Kidney (tissue), 14 donors: ENCODE results near the gene YTHDC1. TPM values are rescaled to one million over a fixed set of nuclear protein-coding genes. Genes with fewer than 3 reads are reported as not detected.
A peak's percentile ranks its signal among the peaks of the same experiment; 100 is the strongest.

Experiments used
- DNase-seq, 5 donors: peaks; one replicate each; pipeline ENCODE4 v3.0.0-alpha.2; 2013 to 2020
- FAIRE-seq: peaks from 2 replicates; lab custom pipeline; 2012; peaks lifted over from hg19 to GRCh38; lab: Jason Lieb, UNC
- H3K27ac ChIP-seq, 2 donors: one replicate each; pipeline ENCODE4 v1.7.0; 2013; ENCODE audit warnings: low read depth in 2 of 2, low read length in 2 of 2, inconsistent platforms in 1 of 2
- H3K27me3 ChIP-seq: one replicate; pipeline ENCODE4 v1.7.1; 2013; ENCODE audit warnings: low read length, inconsistent platforms; ENCODE audit not compliant: control insufficient read depth, insufficient read depth
- H3K36me3 ChIP-seq, 3 donors: one replicate each; pipeline versions ENCODE4 v1.7.0 to v1.7.1; 2013; ENCODE audit warnings: low read length in 3 of 3, control low read depth in 1 of 3, inconsistent platforms in 1 of 3; ENCODE audit not compliant: insufficient read depth in 3 of 3, control insufficient read depth in 2 of 3
- H3K4me1 ChIP-seq, 3 donors: one replicate each; pipeline versions ENCODE4 v1.7.0 to v1.7.1; 2013; ENCODE audit warnings: low read length in 3 of 3, inconsistent platforms in 1 of 3, low read depth in 1 of 3; ENCODE audit not compliant: control insufficient read depth in 2 of 3, insufficient read depth in 2 of 3
- H3K4me3 ChIP-seq, 3 donors: one replicate each; pipeline versions ENCODE4 v1.7.0 to v1.8.1; 2013; ENCODE audit warnings: low read length in 3 of 3, control low read depth in 1 of 3, inconsistent platforms in 1 of 3
- H3K9ac ChIP-seq, 3 donors: one replicate each; pipeline versions ENCODE4 v1.7.0 to v1.7.1; 2013; ENCODE audit warnings: low read length in 3 of 3, control low read depth in 1 of 3, inconsistent platforms in 1 of 3
- H3K9me3 ChIP-seq, 3 donors: one replicate each; pipeline versions ENCODE4 v1.7.0 to v1.7.1; 2013; ENCODE audit warnings: low read length in 3 of 3, control low read depth in 1 of 3, inconsistent platforms in 1 of 3; ENCODE audit not compliant: control insufficient read depth in 2 of 3, insufficient read depth in 1 of 3
- intact Hi-C: fragments of 100-400 bp; cut with DNase I; formaldehyde crosslinking; loops from one replicate; pipeline ENCODE4 v1.11.1; 2022
- polyA plus RNA-seq: library from polyadenylated mRNA; stranded (reverse); fragments of 350-450 nt; fragmentation: Illumina TruSeq; extraction: RNeasy Lipid Tissue Mini Kit (QIAGEN cat#74804); gene quantifications from one replicate; pipeline ENCODE4 v1.2.3, GENCODE V29; 2014; ENCODE audit warnings: low read depth, low replicate concordance; ENCODE audit not compliant: insufficient read depth
- total RNA-seq: library from RNA; stranded (reverse); fragmentation: NEBNext Ultra II Directional; extraction: Animal tissue kit (Norgen Biotek cat#: 25700); gene quantifications from one replicate; pipeline ENCODE4 v1.2.1, GENCODE V29; 2021
- TF ChIP-seq, protein P1 (sequence below): IDR thresholded peaks from 3 replicates; pipeline ENCODE4 v1.5.1; 2012; ENCODE audit warnings: mild to moderate bottlenecking, moderate library complexity, borderline replicate concordance; ENCODE audit not compliant: insufficient read depth; ENCODE audit errors: extremely low read depth
- donor health status: control.
- donor health status: control.
- donor health status: control.
- donor health status: control.
- donor health status: control.
- donor health status: DM: yes; HTN: yes; CAD: no.
- donor health status: Normal renal cell carcinoma (clear cell type).

The YTHDC1 gene
- total and polyA plus RNA-seq, 2 donors from 2014 or later = 32.6 to 99.7 TPM

DNA sequence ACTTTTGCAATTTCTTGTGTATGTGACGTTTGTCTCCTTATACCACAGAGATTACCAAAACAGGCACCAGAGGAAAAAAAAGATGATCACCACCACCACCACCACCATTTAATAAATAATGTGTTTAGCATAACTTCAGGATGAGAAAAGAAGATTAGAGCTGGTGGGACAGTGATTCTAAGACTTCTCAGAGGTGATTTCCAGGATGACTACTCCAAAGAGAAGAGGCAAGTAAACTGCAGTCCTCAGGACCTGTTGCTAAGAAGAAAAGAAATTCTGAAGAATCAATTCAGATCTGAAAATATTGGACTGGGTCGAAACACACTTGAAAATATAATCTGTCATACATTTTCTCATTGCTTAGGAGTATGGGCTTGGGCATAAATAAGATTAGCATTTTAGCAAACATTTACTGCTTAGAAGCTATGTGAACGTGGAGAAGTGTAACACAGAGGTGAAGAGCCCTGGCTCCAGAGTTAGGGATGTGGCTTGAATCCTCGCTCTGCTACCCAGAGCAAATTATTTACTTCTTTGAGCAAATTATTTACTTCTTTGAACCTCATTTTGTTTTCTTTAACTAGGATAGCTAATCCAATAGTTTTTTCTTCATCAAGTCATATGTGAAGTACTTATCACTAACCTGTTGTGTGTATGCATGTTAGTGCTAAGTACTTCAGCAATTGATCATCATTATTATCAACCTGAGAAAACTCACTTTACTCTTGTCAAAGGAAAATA is 10.5 kb upstream of the YTHDC1 start:
- Histone ChIP-seq H3K9me3 (no peaks in the 10 kb centered on the region), H3K4me1 (peaks cover 0 to 15% (median 0%) of the 10 kb centered on the region in 3 donors), H3K4me3 (no peak overlapping the region), H3K9ac (no peak overlapping the region), H3K27ac (no peak overlapping the region), H3K36me3 (no peaks in the 10 kb centered on the region), H3K27me3 (no peaks in the 10 kb centered on the region)
- TF ChIP-seq, protein P1, sequence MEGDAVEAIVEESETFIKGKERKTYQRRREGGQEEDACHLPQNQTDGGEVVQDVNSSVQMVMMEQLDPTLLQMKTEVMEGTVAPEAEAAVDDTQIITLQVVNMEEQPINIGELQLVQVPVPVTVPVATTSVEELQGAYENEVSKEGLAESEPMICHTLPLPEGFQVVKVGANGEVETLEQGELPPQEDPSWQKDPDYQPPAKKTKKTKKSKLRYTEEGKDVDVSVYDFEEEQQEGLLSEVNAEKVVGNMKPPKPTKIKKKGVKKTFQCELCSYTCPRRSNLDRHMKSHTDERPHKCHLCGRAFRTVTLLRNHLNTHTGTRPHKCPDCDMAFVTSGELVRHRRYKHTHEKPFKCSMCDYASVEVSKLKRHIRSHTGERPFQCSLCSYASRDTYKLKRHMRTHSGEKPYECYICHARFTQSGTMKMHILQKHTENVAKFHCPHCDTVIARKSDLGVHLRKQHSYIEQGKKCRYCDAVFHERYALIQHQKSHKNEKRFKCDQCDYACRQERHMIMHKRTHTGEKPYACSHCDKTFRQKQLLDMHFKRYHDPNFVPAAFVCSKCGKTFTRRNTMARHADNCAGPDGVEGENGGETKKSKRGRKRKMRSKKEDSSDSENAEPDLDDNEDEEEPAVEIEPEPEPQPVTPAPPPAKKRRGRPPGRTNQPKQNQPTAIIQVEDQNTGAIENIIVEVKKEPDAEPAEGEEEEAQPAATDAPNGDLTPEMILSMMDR = no peak
- peak; percentile 42 for FAIRE-seq
- peak in 2 of 5 donors; percentile 56 to 58 for DNase-seq
- intact Hi-C loops = no loop called here

- TF ChIP-seq, protein P1 = no peak
- FAIRE-seq (no peak), DNase-seq (no peak)
- Histone ChIP-seq H3K27me3 (no peaks in the 10 kb centered on the region), H3K9ac (no peak overlapping the region), H3K4me3 (no peak overlapping the region), H3K4me1 (peaks cover 0 to 15% (median 0%) of the 10 kb centered on the region in 3 donors), H3K9me3 (no peaks in the 10 kb centered on the region), H3K27ac (no peak overlapping the region), H3K36me3 (no peaks in the 10 kb centered on the region)
- intact Hi-C loops = no loop called here
Measured at GRCh38 chr4:68359508-68359907, 9.6 kb upstream of the YTHDC1 start.

DNA sequence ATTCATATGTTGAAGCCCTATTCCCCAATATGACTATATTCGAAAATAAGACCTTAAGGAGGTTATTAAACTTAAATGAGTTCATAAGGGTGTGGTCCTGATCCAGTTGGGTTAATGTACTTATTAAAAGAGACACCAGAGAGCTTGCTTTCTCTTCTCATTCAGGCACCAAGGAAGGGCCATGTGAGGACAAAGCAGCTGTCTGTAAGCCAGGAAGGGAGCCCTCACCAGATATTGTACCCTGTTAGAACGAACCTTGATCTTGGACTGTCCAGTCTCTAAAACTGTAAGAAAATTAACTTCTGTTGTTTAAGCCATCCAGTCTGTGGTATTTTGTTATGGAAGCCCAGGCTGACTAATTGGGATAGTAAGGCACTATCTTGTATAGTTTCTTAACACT is 9.1 kb upstream of the YTHDC1 start:
- no peak for FAIRE-seq
- no peak overlapping the region for H3K9ac ChIP-seq
- no peak for DNase-seq
- H3K4me1 ChIP-seq = peaks cover 0 to 15% (median 0%) of the 10 kb centered on the region in 3 donors
- H3K27ac ChIP-seq = no peak overlapping the region
- H3K9me3 ChIP-seq = no peaks in the 10 kb centered on the region
- H3K27me3 ChIP-seq = no peaks in the 10 kb centered on the region
- intact Hi-C loops = no loop called here
- H3K4me3 ChIP-seq = no peak overlapping the region
- no peaks in the 10 kb centered on the region for H3K36me3 ChIP-seq
- TF ChIP-seq, protein P1 = no peak

DNA sequence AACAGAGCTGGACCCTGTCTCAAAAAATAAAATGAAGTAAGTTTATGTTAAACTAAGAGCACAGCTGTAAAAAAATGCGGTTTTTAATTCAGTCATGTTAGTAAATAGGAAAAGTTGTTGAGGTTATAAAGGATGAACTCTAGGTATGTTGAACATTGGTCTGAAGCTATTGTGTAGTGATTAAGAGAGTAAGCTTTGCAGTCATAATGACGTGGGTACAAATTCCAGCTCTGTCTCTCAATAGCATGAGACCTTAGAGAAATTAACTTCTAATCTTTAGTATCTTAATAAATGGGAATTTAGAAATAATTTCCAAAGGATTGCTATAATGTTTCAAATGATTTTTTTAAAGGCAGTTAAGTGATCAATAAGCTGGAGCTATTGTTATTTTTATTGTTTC is 2.9 kb upstream of the YTHDC1 start:
- FAIRE-seq = no peak
- Histone ChIP-seq H3K4me1 (no peaks in the 10 kb centered on the region), H3K27ac (no peak overlapping the region), H3K27me3 (no peaks in the 10 kb centered on the region), H3K9ac (no peak overlapping the region), H3K9me3 (no peaks in the 10 kb centered on the region), H3K4me3 (no peak overlapping the region), H3K36me3 (no peaks in the 10 kb centered on the region)
- intact Hi-C loops = no loop called here
- no peak for DNase-seq
- TF ChIP-seq, protein P1 = no peak
